Stomach (tissue), 9 donors: Measurements from ENCODE around the gene DST. TPM values are rescaled to one million over a fixed set of nuclear protein-coding genes. Genes with fewer than 3 reads are reported as not detected.

ENCODE experiments used
- DNase-seq, 2 donors: peaks; one replicate each; pipeline versions ENCODE4 v3.0.0 to v3.0.0-alpha.2; 2013 to 2019
- H3K27ac ChIP-seq, 5 donors: fragments of 200-600 bp in 4 of 5; sonication (generic) in 4 of 5; one replicate each; pipeline ENCODE4 v1.5.1; 2013 to 2019; ENCODE audit warnings: mild to moderate bottlenecking in 1 of 5, moderate library complexity in 1 of 5
- H3K27me3 ChIP-seq, 3 donors: fragments of 200-600 bp; sonication (generic); one replicate each; pipeline ENCODE4 v1.5.1; 2017 to 2019; ENCODE audit warnings: mixed run types in 1 of 3
- H3K36me3 ChIP-seq, 4 donors: fragments of 200-600 bp; sonication (generic); 1 replicate in 3 of 4; 2 replicates in 1 of 4; pipeline ENCODE4 v1.5.1; 2016 to 2019
- H3K4me1 ChIP-seq, 4 donors: fragments of 200-600 bp; sonication (generic); one replicate each; pipeline ENCODE4 v1.5.1; 2016 to 2019
- H3K4me3 ChIP-seq, 4 donors: fragments of 200-600 bp; sonication (generic) in 3 of 4; one replicate each; pipeline ENCODE4 v1.5.1; 2016 to 2019; ENCODE audit warnings: mild to moderate bottlenecking in 1 of 4
- H3K9me3 ChIP-seq, 4 donors: fragments of 200-600 bp; sonication (generic); one replicate each; pipeline ENCODE4 v1.5.1; 2016 to 2019
- CTCF ChIP-seq, 7 experiments: fragments of 450-650 bp in 4 of 7; fragments of 200-600 bp in 3 of 7; sonication (generic) in 3 of 7; IDR thresholded peaks; one replicate each; pipeline ENCODE4 v1.5.1; 2016 to 2019; ENCODE audit warnings: antibody characterized with exemption in 7 of 7, control low read depth in 2 of 7, mild to moderate bottlenecking in 1 of 7
- EP300 ChIP-seq: sonication (generic); formaldehyde crosslinking; IDR thresholded peaks from one replicate; pipeline ENCODE4 v1.6.1; 2017; ENCODE audit warnings: antibody characterized with exemption
- POLR2A ChIP-seq, 4 donors: fragments of 450-650 bp; IDR thresholded peaks; one replicate each; pipeline ENCODE4 v1.6.1; 2016; ENCODE audit warnings: antibody characterized with exemption in 4 of 4, control low read depth in 2 of 4, mild to moderate bottlenecking in 1 of 4, moderate library complexity in 1 of 4
- POLR2AphosphoS5 ChIP-seq, 3 donors: sonication (generic); formaldehyde crosslinking; IDR thresholded peaks; one replicate each; pipeline ENCODE4 v1.6.1; 2016; ENCODE audit warnings: antibody characterized with exemption in 3 of 3
- WGBS, 5 donors: extraction: QIAGEN DNeasy Blood & Tissue Kit in 3 of 5; methylation state at CpG; one replicate each; pipeline versions ENCODE4 v1.1.5 to v1.1.7; 2013 to 2018; 5-methylcytosine and 5-hydroxymethylcytosine counted together
- intact Hi-C: fragments of 100-400 bp; cut with DNase I; formaldehyde crosslinking; loops from one replicate; pipeline ENCODE4 v1.15.1; 2023; ENCODE audit warnings: low total_unique reads
- polyA plus RNA-seq, 3 donors: library from polyadenylated mRNA; stranded (reverse); fragments of 200-250 nt; gene quantifications; one replicate each; pipeline ENCODE4 v1.2.3, GENCODE V29; 2013
- total RNA-seq, 5 donors: library from RNA; depleted of rRNA; stranded (reverse); fragments of >200 nt; gene quantifications; one replicate each; pipeline versions ENCODE4 v1.1.0 to v1.2.3, GENCODE V29; 2014 to 2016
- donor health status: healthy with polysubstance abuse.
- donor health status: Bipolar disorder and iron deficiency.
- donor health status: healthy.

Gene DST
- total and polyA plus RNA-seq, 8 donors = 16.3 to 623 (median 200) TPM

GRCh38 chr6:56643379-56644089 lies 845 bp upstream of the DST start:
- Histone ChIP-seq H3K9me3 (no peaks in the 10 kb centered on the region), H3K27me3 (no peaks in the 10 kb centered on the region), H3K4me3 (no peak overlapping the region), H3K36me3 (peaks cover 0 to 48% (median 33%) of the 10 kb centered on the region in 4 donors), H3K27ac (peak overlapping the region in 1 of 5 donors; percentile 4), H3K4me1 (peaks cover 0 to 14% (median 11%) of the 10 kb centered on the region in 4 donors)
- TF ChIP-seq POLR2A (IDR thresholded peaks at IDR 0.05) = no peak
- no peak for TF ChIP-seq CTCF (IDR thresholded peaks at IDR 0.05)
- intact Hi-C loops = loop anchor here (5.0 kb wide), 1 partner anchor 54 kb away; no protein-coding TSS in a partner anchor
- 84 to 96% (median 95%) methylated on average over 4 of the region's 4 CpGs for WGBS, 5 donors
- no peak for DNase-seq

GRCh38 chr6:56640374-56640773 lies 2.3 kb downstream of the DST start:
- Histone ChIP-seq H3K36me3 (peaks cover 0 to 44% (median 33%) of the 10 kb centered on the region in 4 donors), H3K4me3 (no peak overlapping the region), H3K27me3 (no peaks in the 10 kb centered on the region), H3K27ac (no peak overlapping the region), H3K4me1 (peaks cover 0 to 14% (median 11%) of the 10 kb centered on the region in 4 donors), H3K9me3 (no peaks in the 10 kb centered on the region)
- no peak for DNase-seq
- 84 to 96% (median 94%) methylated on average over 4 of the region's 4 CpGs for WGBS, 5 donors
- intact Hi-C loops = loop anchor here (5.0 kb wide), 1 partner anchor 57 kb away; no protein-coding TSS in a partner anchor
- no peak for TF ChIP-seq POLR2AphosphoS5 (IDR thresholded peaks at IDR 0.05)
- TF ChIP-seq CTCF (IDR thresholded peaks at IDR 0.05) = no peak
- no peak for TF ChIP-seq EP300
- TF ChIP-seq POLR2A (IDR thresholded peaks at IDR 0.05) = no peak

- peaks cover 0 to 14% (median 11%) of the 10 kb centered on the region in 4 donors for H3K4me1 ChIP-seq
- peaks cover 6 to 52% (median 42%) of the 10 kb centered on the region in 4 donors for H3K36me3 ChIP-seq
- no peaks in the 10 kb centered on the region for H3K9me3 ChIP-seq
- peak overlapping the region in 2 of 5 donors; percentile 6 to 30 for H3K27ac ChIP-seq
- DNase-seq = no peak
- H3K4me3 ChIP-seq = no peak overlapping the region
- intact Hi-C loops = loop anchor here (10.0 kb wide), 2 partner anchors 116 to 216 kb away; no protein-coding TSS in a partner anchor
- TF ChIP-seq POLR2A (IDR thresholded peaks at IDR 0.05) = no peak
- no peak for TF ChIP-seq EP300
- no peaks in the 10 kb centered on the region for H3K27me3 ChIP-seq
Measured at GRCh38 chr6:56638760-56639159, 3.9 kb downstream of the DST start.

- TF ChIP-seq CTCF (IDR thresholded peaks at IDR 0.05) = peak in 5 of 7 experiments; percentile 31 to 67 (median 53)
- TF ChIP-seq POLR2AphosphoS5 (IDR thresholded peaks at IDR 0.05) = no peak
- TF ChIP-seq EP300 = no peak
- H3K36me3 ChIP-seq = peaks cover 10 to 61% (median 49%) of the 10 kb centered on the region in 4 donors
- no peaks in the 10 kb centered on the region for H3K9me3 ChIP-seq
- no peak overlapping the region for H3K4me3 ChIP-seq
- 3 to 10% (median 8%) methylated on average over 2 of the region's 2 CpGs for WGBS, 5 donors
- intact Hi-C loops = loop anchor here (10.0 kb wide), 2 partner anchors 117 to 217 kb away; no protein-coding TSS in a partner anchor
- peak in 1 of 2 donors; percentile 82 for DNase-seq
- no peak overlapping the region for H3K27ac ChIP-seq
- peaks cover 0 to 4% (median 2%) of the 10 kb centered on the region in 4 donors for H3K4me1 ChIP-seq
- H3K27me3 ChIP-seq = no peaks in the 10 kb centered on the region
Measured at GRCh38 chr6:56637640-56638039, 5.0 kb downstream of the DST start.

- Histone ChIP-seq H3K9me3 (no peaks in the 10 kb centered on the region), H3K27ac (no peak overlapping the region), H3K27me3 (no peaks in the 10 kb centered on the region), H3K4me1 (peaks cover 0 to 13% (median 0%) of the 10 kb centered on the region in 4 donors), H3K4me3 (no peak overlapping the region), H3K36me3 (peaks cover 12 to 70% (median 60%) of the 10 kb centered on the region in 4 donors)
- WGBS, 5 donors = 87 to 96% (median 93%) methylated on average over 5 of the region's 5 CpGs
- DNase-seq = no peak
- intact Hi-C loops = no loop called here
- TF ChIP-seq POLR2A (IDR thresholded peaks at IDR 0.05) (no peak), EP300 (no peak), CTCF (IDR thresholded peaks at IDR 0.05) (no peak), POLR2AphosphoS5 (IDR thresholded peaks at IDR 0.05) (no peak)
Measured at GRCh38 chr6:56628105-56628504, 14.6 kb downstream of the DST start.
